SK-N-SH (cell line): Measurements from ENCODE around the gene PTPRG. TPM values are rescaled to one million over a fixed set of nuclear protein-coding genes. Genes with fewer than 3 reads are reported as not detected.

Source experiments
- CTCF ChIA-PET: fragments of 300-600, 350-600 bp; formaldehyde crosslinking; extraction: SDS; loops from one replicate; lab custom pipeline; 2021; lab: Yijun Ruan, JAX
- POLR2A ChIA-PET: fragments of 350-600 bp; sonication (Branson Sonifier 250); formaldehyde crosslinking; extraction: SDS; loops from one replicate; lab custom pipeline; 2020; ENCODE audit warnings: antibody characterized with exemption, inconsistent platforms; lab: Yijun Ruan, JAX
- DNase-seq: peaks from one replicate; pipeline ENCODE4 v3.0.0; 2012
- H2AFZ ChIP-seq: fragments of 200-600 bp; sonication (generic); 2 replicates; pipeline ENCODE4 v1.8.1; 2016; ENCODE audit warnings: antibody characterized with exemption, mild to moderate bottlenecking, low read depth
- H3F3A ChIP-seq: fragments of 200-600 bp; sonication (generic); replicated peaks from 2 replicates; pipeline ENCODE3; 2016; ENCODE audit warnings: antibody characterized with exemption, mild to moderate bottlenecking; ENCODE audit not compliant: insufficient read depth
- H3K27ac ChIP-seq, 2 experiments: fragments of 200-500 bp in 1 of 2; fragments of 200-600 bp in 1 of 2; sonication (Bioruptor generic) in 1 of 2; sonication (generic), shearing (Covaris generic) in 1 of 2; 2 replicates each; pipeline versions ENCODE4 v1.5.1 to v1.6.1; 2014 to 2016; ENCODE audit warnings: low read depth in 2 of 2, inconsistent platforms in 1 of 2, low read length in 1 of 2, mild to moderate bottlenecking in 1 of 2, mixed read lengths in 1 of 2
- H3K27me3 ChIP-seq: fragments of 200-600 bp; sonication (generic), shearing (Covaris generic); 2 replicates; pipeline ENCODE4 v1.6.1; 2016; ENCODE audit warnings: mixed run types; ENCODE audit not compliant: insufficient read depth
- H3K36me3 ChIP-seq, 2 experiments: fragments of 200-500 bp in 1 of 2; fragments of 200-600 bp in 1 of 2; sonication (Bioruptor generic) in 1 of 2; sonication (generic) in 1 of 2; replicated peaks in 1 of 2; 2 replicates each; pipeline versions ENCODE3 to v1.5.1; 2014 to 2016; ENCODE audit warnings: low read length in 1 of 2, mild to moderate bottlenecking in 1 of 2; ENCODE audit not compliant: insufficient read depth in 2 of 2, control insufficient read depth in 1 of 2
- H3K4me1 ChIP-seq, 2 experiments: fragments of 200-500 bp in 1 of 2; fragments of 200-600 bp in 1 of 2; sonication (Bioruptor generic) in 1 of 2; sonication (generic), shearing (Covaris generic) in 1 of 2; 2 replicates each; pipeline versions ENCODE4 v1.5.1 to v1.6.1; 2014 to 2016; ENCODE audit warnings: low read depth in 1 of 2, low read length in 1 of 2, mixed run types in 1 of 2; ENCODE audit not compliant: insufficient read depth in 2 of 2, control insufficient read depth in 1 of 2
- H3K4me2 ChIP-seq: fragments of 200-600 bp; sonication (generic), shearing (Covaris generic); 2 replicates; pipeline ENCODE4 v1.6.1; 2017; ENCODE audit warnings: mixed run types
- H3K4me3 ChIP-seq, 2 experiments: fragments of 200-500 bp in 1 of 2; fragments of 200-600 bp in 1 of 2; sonication (Bioruptor generic) in 1 of 2; sonication (generic), shearing (Covaris generic) in 1 of 2; 2 replicates each; pipeline versions ENCODE4 v1.5.1 to v1.8.1; 2014 to 2016; ENCODE audit warnings: low read depth in 2 of 2, inconsistent platforms in 1 of 2, low read length in 1 of 2, mild to moderate bottlenecking in 1 of 2, mixed read lengths in 1 of 2, moderate library complexity in 1 of 2
- H3K79me2 ChIP-seq: fragments of 200-600 bp; sonication (generic); 2 replicates; pipeline ENCODE4 v1.8.1; 2017; ENCODE audit warnings: mild to moderate bottlenecking; ENCODE audit not compliant: insufficient read depth
- H3K9ac ChIP-seq: fragments of 200-600 bp; sonication (generic); 2 replicates; pipeline ENCODE4 v1.6.1; 2017; ENCODE audit warnings: mixed run types
- H3K9me2 ChIP-seq: fragments of 200-600 bp; sonication (generic); 2 replicates; pipeline ENCODE4 v1.6.1; 2017; ENCODE audit warnings: mixed run types
- H3K9me3 ChIP-seq: fragments of 200-600 bp; sonication (generic); 2 replicates; pipeline ENCODE4 v1.6.1; 2017; ENCODE audit warnings: mixed run types, mild to moderate bottlenecking, moderate library complexity
- H4K20me1 ChIP-seq: fragments of 200-600 bp; sonication (generic); 2 replicates; pipeline ENCODE4 v1.6.1; 2017; ENCODE audit warnings: mild to moderate bottlenecking, mixed run types; ENCODE audit not compliant: insufficient read depth
- ELF1 ChIP-seq: IDR thresholded peaks from 2 replicates; pipeline ENCODE4 v1.4.0; 2012
- EP300 ChIP-seq, 2 experiments: IDR thresholded peaks; 2 replicates each; pipeline versions ENCODE4 v1.4.0 to v1.6.1; 2012; ENCODE audit warnings: borderline replicate concordance in 1 of 2, low read depth in 1 of 2, low read length in 1 of 2
- EZH2phosphoT487 ChIP-seq: fragments of 200-600 bp; sonication (generic); IDR thresholded peaks from 2 replicates; pipeline ENCODE4 v1.6.1; 2017; ENCODE audit warnings: low read depth, mixed run types, mild to moderate bottlenecking, antibody characterized with exemption, moderate library complexity, borderline replicate concordance
- FOXJ3 ChIP-seq: sonication (generic); formaldehyde crosslinking; IDR thresholded peaks from 2 replicates; pipeline ENCODE4 v1.5.1; 2020; ENCODE audit warnings: mild to moderate bottlenecking, missing genetic modification reagents
- GABPA ChIP-seq: IDR thresholded peaks from 2 replicates; pipeline ENCODE4 v1.4.0; 2012; ENCODE audit warnings: low read depth, mild to moderate bottlenecking
- JUND ChIP-seq: IDR thresholded peaks from 2 replicates; pipeline ENCODE4 v1.4.0; 2012
- NFIC ChIP-seq: IDR thresholded peaks from 2 replicates; pipeline ENCODE4 v1.4.0; 2012; ENCODE audit warnings: borderline replicate concordance
- PBX3 ChIP-seq: IDR thresholded peaks from 2 replicates; pipeline ENCODE4; 2012
- POLR2AphosphoS5 ChIP-seq: IDR thresholded peaks from 2 replicates; pipeline ENCODE4 v1.6.1; 2012; ENCODE audit warnings: low read depth, low read length
- RAD21 ChIP-seq: IDR thresholded peaks from 2 replicates; pipeline ENCODE4 v1.6.1; 2012; ENCODE audit warnings: mild to moderate bottlenecking, low read length
- SIN3A ChIP-seq: IDR thresholded peaks from 2 replicates; pipeline ENCODE4 v1.6.1; 2012; ENCODE audit warnings: low read depth, mild to moderate bottlenecking, low read length, moderate library complexity, borderline replicate concordance
- TAF1 ChIP-seq: IDR thresholded peaks from 2 replicates; pipeline ENCODE4 v1.6.1; 2012; ENCODE audit warnings: low read depth, mild to moderate bottlenecking, low read length, moderate library complexity, borderline replicate concordance
- TCF12 ChIP-seq: IDR thresholded peaks from 2 replicates; pipeline ENCODE4 v1.4.0; 2012
- TEAD4 ChIP-seq: IDR thresholded peaks from 2 replicates; pipeline ENCODE4 v1.4.0; 2012; ENCODE audit warnings: mild to moderate bottlenecking, borderline replicate concordance; ENCODE audit not compliant: insufficient read depth
- USF1 ChIP-seq: IDR thresholded peaks from 2 replicates; pipeline ENCODE4 v1.4.0; 2012; ENCODE audit warnings: low read depth, borderline replicate concordance
- WGBS: methylation state at CpG from one replicate; pipeline ENCODE4 v1.1.6; 2017; ENCODE audit warnings: low lambda C conversion rate; 5-methylcytosine and 5-hydroxymethylcytosine counted together
- polyA plus RNA-seq, 3 experiments: library from polyadenylated mRNA; depleted of rRNA; stranded (reverse); fragments of >200 nt; gene quantifications; 2 replicates each; pipeline ENCODE4 v1.2.3, GENCODE V29; 2012
- TF ChIP-seq, protein P1 (sequence below): IDR thresholded peaks from 2 replicates; pipeline ENCODE4 v1.4.0; 2012; ENCODE audit warnings: low read depth, borderline replicate concordance

Gene PTPRG
- polyA plus RNA-seq, 1 of the 3 experiments (the other 2 are of a cell fraction): 14.1 TPM

DNA sequence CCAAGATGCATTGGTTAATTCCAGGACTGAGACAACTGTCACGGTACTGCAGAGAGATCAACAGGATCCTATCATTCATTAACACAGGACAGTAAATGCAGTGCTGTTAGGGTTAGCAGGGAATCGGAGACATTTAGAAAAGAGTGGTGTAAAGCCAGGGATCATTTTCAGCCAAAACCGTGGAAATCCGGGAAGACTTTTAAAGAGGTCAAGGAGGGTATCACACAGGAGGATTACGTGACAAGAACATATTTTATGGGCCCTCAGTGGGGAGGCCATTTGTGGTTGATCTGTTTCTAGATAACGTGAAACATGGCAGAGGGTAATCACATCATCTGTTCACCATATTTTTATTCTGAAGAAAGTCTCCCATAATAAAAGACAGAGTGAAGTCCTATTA lies 216.1 kb downstream of the PTPRG start:
- DNase-seq: no peak
- Histone ChIP-seq H3K9ac (no peak overlapping the region), H3K4me1 (0 out of 4 replicates have a peak, but pooled peaks cover 0 to 4% of the 10 kb centered on the region in 2 experiments), H3K4me3 (no peak overlapping the region), H3K79me2 (peaks cover 18% of the 10 kb centered on the region), H3K36me3 (no peaks in the 10 kb centered on the region), H3K9me2 (no peaks in the 10 kb centered on the region), H3K4me2 (no peak overlapping the region), H3F3A (peaks cover 6% of the 10 kb centered on the region), H2AFZ (no peak overlapping the region), H3K9me3 (no peaks in the 10 kb centered on the region), H4K20me1 (0 out of 2 replicates have a peak, but pooled peaks cover 2% of the 10 kb centered on the region), H3K27me3 (no peaks in the 10 kb centered on the region), H3K27ac (no peak overlapping the region)
- TF ChIP-seq NFIC (no peak), TCF12 (0 out of 2 replicates have a peak, but pooled peaks have one; percentile 32), GABPA (no peak)
- TF ChIP-seq, protein P1, sequence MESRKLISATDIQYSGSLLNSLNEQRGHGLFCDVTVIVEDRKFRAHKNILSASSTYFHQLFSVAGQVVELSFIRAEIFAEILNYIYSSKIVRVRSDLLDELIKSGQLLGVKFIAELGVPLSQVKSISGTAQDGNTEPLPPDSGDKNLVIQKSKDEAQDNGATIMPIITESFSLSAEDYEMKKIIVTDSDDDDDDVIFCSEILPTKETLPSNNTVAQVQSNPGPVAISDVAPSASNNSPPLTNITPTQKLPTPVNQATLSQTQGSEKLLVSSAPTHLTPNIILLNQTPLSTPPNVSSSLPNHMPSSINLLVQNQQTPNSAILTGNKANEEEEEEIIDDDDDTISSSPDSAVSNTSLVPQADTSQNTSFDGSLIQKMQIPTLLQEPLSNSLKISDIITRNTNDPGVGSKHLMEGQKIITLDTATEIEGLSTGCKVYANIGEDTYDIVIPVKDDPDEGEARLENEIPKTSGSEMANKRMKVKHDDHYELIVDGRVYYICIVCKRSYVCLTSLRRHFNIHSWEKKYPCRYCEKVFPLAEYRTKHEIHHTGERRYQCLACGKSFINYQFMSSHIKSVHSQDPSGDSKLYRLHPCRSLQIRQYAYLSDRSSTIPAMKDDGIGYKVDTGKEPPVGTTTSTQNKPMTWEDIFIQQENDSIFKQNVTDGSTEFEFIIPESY: no peak
- CTCF ChIA-PET: interaction anchor here (0.8 kb wide), 1 partner anchor 12 kb away, joined by 3 read pairs; no protein-coding TSS in a partner anchor
- 84% methylated on average over 6 of the region's 6 CpGs for WGBS
- POLR2A ChIA-PET: no interaction called here

DNA sequence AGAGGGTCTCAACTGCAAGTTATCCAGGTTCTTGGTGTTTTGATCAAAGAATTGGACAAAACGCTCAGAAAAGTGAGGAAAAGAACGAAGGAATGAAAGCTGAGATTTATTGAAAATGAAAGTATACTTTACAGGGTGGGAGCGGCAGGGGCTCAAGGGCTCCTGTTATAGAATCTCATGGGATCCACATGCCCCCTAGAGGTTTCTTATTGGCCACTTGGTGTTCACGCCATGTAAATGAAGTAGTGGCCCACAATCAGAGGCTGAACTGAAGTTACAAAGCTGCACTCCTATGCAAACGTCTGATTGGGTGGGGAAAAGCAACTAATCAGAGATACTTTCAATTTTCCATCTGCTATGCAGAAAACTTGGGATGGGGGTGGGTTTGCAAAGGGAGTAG lies 216.7 kb downstream of the PTPRG start:
- no peaks in the 10 kb centered on the region for H3K9me2 ChIP-seq
- H3F3A ChIP-seq: peaks cover 6% of the 10 kb centered on the region
- no peak overlapping the region for H3K27ac ChIP-seq
- no peak overlapping the region for H3K9ac ChIP-seq
- H3K36me3 ChIP-seq: no peaks in the 10 kb centered on the region
- H3K27me3 ChIP-seq: no peaks in the 10 kb centered on the region
- ChIA-PET CTCF (interaction anchor here (0.6 to 0.8 kb wide), 2 partner anchors 13 to 158 kb away, joined by 3 read pairs; no protein-coding TSS in a partner anchor), POLR2A (no interaction called here)
- no peak overlapping the region for H3K4me3 ChIP-seq
- WGBS: 85% methylated on average over 5 of the region's 5 CpGs
- no peaks in the 10 kb centered on the region for H3K9me3 ChIP-seq
- no peak for DNase-seq
- H3K79me2 ChIP-seq: peaks cover 18% of the 10 kb centered on the region
- TF ChIP-seq, protein P1: no peak
- peak; percentile 16; the same call in 1 of the 2 replicates for TF ChIP-seq RAD21
- no peak overlapping the region for H2AFZ ChIP-seq
- 0 out of 4 replicates have a peak, but pooled peaks cover 0 to 4% of the 10 kb centered on the region in 2 experiments for H3K4me1 ChIP-seq
- H4K20me1 ChIP-seq: 0 out of 2 replicates have a peak, but pooled peaks cover 2% of the 10 kb centered on the region
- H3K4me2 ChIP-seq: no peak overlapping the region

- CTCF ChIA-PET: interaction anchor here (1.0 to 1.4 kb wide), 2 partner anchors 10 to 16 kb away, joined by 4 read pairs; no protein-coding TSS in a partner anchor
- H3K27ac ChIP-seq: no peak overlapping the region
- no peak for DNase-seq
- TF ChIP-seq RAD21 (no peak), PBX3 (no peak), GABPA (no peak), JUND (no peak), ELF1 (no peak), SIN3A (no peak), POLR2AphosphoS5 (no peak), TAF1 (no peak), USF1 (no peak), EP300 (IDR thresholded peaks at IDR 0.05; ENCODE audit: borderline replicate concordance in 1 of 2, low read depth in 1 of 2, low read length in 1 of 2) (no peak), FOXJ3 (CRISPR knock-in tag) (no peak), TEAD4 (no peak), EZH2phosphoT487 (no peak)
Measured at GRCh38 chr3:61780016-61780415, 218.6 kb downstream of the PTPRG start.

More at GRCh38 chr3:61780016-61780415, 218.6 kb downstream of the PTPRG start:
- Histone ChIP-seq H2AFZ (no peak overlapping the region), H3F3A (peaks cover 6% of the 10 kb centered on the region), H3K79me2 (peaks cover 10% of the 10 kb centered on the region), H4K20me1 (0 out of 2 replicates have a peak, but pooled peaks cover 9% of the 10 kb centered on the region), H3K9ac (no peak overlapping the region), H3K36me3 (no peaks in the 10 kb centered on the region), H3K9me2 (no peaks in the 10 kb centered on the region), H3K9me3 (no peaks in the 10 kb centered on the region), H3K27me3 (no peaks in the 10 kb centered on the region), H3K4me1 (peaks cover 0 to 7% of the 10 kb centered on the region in 2 experiments; a peak in 1 of 4 replicates), H3K4me3 (no peak overlapping the region), H3K4me2 (no peak overlapping the region)
- 75% methylated on average over 2 of the region's 2 CpGs for WGBS
- POLR2A ChIA-PET: no interaction called here
